GM08714 (cell line): ENCODE measurements around the gene TANC2.
A peak's percentile ranks its signal among the peaks of the same experiment; 100 is the strongest.

Source experiments
- H3K4me3 ChIP-seq: fragments of 200-500 bp; sonication (Bioruptor generic); 2 replicates; pipeline ENCODE4 v1.5.1; 2014; ENCODE audit warnings: mild to moderate bottlenecking, low read length, inconsistent platforms
- ZNF274 ChIP-seq: IDR thresholded peaks from 2 replicates; pipeline ENCODE4 v1.6.1; 2012; ENCODE audit warnings: mild to moderate bottlenecking, low read depth, low read length

Gene TANC2

GRCh38 chr17:62965686-62966425, at the start of gene TANC2:
TSS of gene TANC2 (plus strand) at chr17:62966235. CDS start at chr17:63009560, 43,325 bp downstream.
- TF ChIP-seq ZNF274, result no peak
- peak within 1 kb of the TSS; percentile 66 for H3K4me3 ChIP-seq

DNA sequence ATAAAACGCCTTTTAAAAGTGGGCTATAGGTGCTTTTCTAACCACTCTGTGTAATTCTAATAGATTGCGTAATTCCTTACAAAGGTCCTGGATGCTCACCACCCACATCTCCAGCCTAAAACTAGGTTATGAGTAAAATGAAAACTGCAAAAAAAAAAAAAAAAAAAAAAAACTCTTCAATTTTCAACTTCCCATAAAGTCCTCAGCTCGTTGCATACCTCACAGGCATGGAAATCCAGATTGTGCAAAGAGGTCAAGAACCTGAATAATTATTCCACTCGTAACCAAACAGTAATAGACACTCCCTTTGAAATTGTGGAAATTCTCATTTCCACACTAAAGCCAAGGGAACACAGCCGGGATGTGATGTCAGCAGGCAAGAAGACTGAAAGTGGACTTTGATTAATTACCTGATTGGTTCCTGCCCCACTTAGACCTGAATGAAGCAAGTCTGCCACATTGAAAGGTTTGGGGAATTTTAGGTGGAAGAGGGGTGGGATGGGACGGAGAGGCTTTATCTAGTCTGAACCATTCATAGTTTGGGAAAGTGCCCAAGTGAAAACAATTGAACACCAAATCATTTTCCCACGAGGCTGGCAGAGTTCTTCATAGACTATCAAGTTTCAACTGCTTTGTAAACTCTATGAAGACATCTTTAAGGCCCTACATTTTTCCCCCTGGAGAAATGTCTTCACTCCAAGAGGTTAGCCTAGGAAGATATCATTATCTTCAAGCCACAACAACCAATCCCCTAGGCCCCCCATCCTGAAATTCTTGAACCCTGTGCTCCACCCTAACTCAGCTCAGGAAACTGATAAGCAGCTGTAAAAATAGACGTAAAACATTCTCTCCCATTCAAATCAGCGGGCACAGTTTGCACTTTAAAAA, 49.1 kb upstream of the TANC2 start:
- no peak overlapping the region for H3K4me3 ChIP-seq
- TF ChIP-seq ZNF274, result no peak

GRCh38 chr17:62919388-62919787, 46.6 kb upstream of the TANC2 start:
- no peak overlapping the region for H3K4me3 ChIP-seq
- TF ChIP-seq ZNF274, result no peak

DNA sequence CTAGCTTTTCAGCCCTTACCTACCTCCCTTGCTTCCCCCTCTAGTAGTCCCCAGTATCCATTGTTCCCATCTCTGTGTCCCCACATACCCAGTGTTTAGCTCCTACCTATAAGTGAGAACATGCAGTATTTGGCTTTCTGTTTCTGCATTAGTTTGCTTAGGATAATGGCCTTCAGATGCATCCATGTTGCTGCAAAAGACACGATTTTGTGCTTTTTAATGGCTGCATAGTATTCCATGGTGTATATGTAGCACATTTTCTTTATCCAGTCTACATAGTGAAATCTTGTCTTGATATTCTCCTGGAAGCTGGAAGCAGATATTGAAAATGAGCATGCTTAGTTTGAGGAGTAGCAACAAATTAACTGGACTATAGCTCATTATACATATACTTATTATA, 45.7 kb upstream of the TANC2 start:
- TF ChIP-seq ZNF274, result no peak
- no peak overlapping the region for H3K4me3 ChIP-seq

- TF ChIP-seq ZNF274, result no peak
Measured at GRCh38 chr17:62921817-62922216, 44.2 kb upstream of the TANC2 start.

GRCh38 chr17:62923258-62924150, 42.5 kb upstream of the TANC2 start:
- TF ChIP-seq ZNF274, result no peak
- H3K4me3 ChIP-seq, result no peak overlapping the region

More at GRCh38 chr17:62921817-62922216, 44.2 kb upstream of the TANC2 start:
- no peak overlapping the region for H3K4me3 ChIP-seq

DNA sequence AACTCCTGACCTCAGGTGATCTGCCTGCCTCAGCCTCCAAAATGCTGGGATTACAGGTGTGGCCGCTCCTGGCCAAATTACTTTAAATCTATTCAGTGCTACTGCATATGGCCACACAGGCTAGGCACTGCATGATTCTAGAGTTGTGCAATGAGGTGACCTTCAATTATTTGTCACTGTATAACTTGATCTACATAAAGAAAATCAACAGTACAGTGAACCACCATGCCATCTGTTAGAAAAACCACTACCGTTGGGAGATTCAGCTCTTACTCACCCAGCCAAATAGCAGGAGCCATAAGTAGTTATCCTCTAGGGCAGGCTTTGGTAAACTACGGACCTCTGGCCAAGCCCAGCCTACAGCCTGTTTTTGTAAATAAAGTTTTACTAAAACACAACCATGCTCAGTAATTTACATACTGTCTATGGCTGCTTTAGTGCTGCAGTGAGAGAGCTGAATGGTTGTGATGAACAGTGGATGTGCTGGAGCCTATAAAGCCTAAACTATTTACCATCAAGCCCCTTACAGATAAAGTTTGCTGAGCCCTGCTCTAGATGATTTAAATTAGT, 40.7 kb upstream of the TANC2 start:
- no peak overlapping the region for H3K4me3 ChIP-seq
- TF ChIP-seq ZNF274, result no peak

- no peak overlapping the region for H3K4me3 ChIP-seq
- no peak for TF ChIP-seq ZNF274
Measured at GRCh38 chr17:62927083-62927482, 39.0 kb upstream of the TANC2 start.

DNA sequence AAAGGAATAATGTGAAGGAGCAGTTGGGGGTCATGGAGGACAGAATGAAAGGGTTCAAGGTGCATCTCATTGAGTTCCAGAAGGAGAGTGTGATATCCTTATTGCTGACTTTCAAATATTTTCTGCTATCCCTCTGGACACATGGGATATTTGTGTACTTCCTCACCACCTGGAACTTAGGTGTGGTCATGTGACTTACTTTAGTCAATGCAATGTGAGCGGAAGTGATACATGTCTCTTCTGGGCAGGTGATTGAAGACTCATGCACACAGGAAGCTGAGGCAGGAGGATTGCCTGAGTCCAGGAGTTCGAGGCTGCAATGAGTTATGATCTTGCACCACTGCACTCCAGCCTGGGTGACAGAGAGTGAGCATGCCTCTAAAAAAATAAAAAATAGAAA, 36.7 kb upstream of the TANC2 start:
- no peak for TF ChIP-seq ZNF274
- H3K4me3 ChIP-seq, result no peak overlapping the region

GRCh38 chr17:62931101-62931500, 34.9 kb upstream of the TANC2 start:
- TF ChIP-seq ZNF274, result no peak
- no peak overlapping the region for H3K4me3 ChIP-seq

- TF ChIP-seq ZNF274, result no peak
- no peak overlapping the region for H3K4me3 ChIP-seq
Measured at GRCh38 chr17:62933501-62934385, 32.3 kb upstream of the TANC2 start.

- H3K4me3 ChIP-seq, result no peak overlapping the region
- TF ChIP-seq ZNF274, result no peak
Measured at GRCh38 chr17:62935098-62935497, 30.9 kb upstream of the TANC2 start.

DNA sequence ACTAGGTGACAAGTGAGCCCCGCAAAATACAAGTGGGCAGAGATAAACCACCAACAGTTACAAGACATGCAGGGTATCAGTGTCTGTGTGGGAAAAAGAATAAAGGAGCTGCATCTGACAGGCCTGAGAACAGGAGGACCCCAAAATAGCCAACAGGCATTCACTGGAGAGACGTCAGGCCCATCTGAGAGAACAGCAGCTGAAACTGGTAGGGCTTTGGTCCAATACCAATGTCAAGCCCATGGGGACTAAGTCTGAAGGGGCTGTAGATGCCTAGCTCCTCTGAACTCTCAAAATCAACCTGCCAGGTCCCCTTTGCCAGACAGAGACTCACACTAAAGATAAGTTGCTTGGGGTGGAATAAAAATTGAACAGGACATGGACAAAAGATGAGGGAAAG, 30.5 kb upstream of the TANC2 start:
- H3K4me3 ChIP-seq, result no peak overlapping the region
- no peak for TF ChIP-seq ZNF274

DNA sequence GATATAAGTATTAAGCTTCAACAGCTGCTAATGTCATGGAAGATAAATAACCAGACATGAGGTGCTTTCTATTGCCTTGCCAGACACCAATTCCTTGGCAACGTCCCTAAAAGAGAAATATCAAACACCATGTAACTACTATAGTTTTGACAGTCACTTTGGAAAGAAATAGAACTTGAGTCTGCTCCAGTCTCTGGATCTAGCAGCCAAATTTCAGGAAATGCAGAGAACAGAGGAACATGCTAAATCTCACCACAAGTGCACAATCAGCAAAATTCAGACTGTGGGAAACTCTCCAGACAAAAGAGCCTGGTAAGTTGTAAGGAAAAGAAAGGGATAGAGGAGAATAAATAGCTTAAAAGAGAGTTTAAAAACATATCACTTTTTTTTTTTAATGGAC, 28.4 kb upstream of the TANC2 start:
- TF ChIP-seq ZNF274, result no peak
- H3K4me3 ChIP-seq, result no peak overlapping the region
